Neuronal stem cell (in vitro differentiated cells): ENCODE measurements around the gene MAGEA4.

Experiments used
- DNase-seq: peaks from one replicate; pipeline ENCODE4 v3.0.0-alpha.2; 2013; ENCODE audit warnings: low spot score
- H2AFZ ChIP-seq: one replicate; pipeline ENCODE4 v1.6.1; 2013; ENCODE audit warnings: mild to moderate bottlenecking, low read length, inconsistent platforms
- H2AK5ac ChIP-seq: 2 replicates; pipeline ENCODE4 v1.6.1; 2013; ENCODE audit warnings: low read depth, mild to moderate bottlenecking, inconsistent platforms, low read length, moderate library complexity, mixed read lengths
- H2BK120ac ChIP-seq: 2 replicates; pipeline ENCODE4 v1.6.1; 2013; ENCODE audit warnings: low read depth, mild to moderate bottlenecking, inconsistent platforms, low read length, moderate library complexity, mixed read lengths
- H2BK12ac ChIP-seq: one replicate; pipeline ENCODE4 v1.6.1; 2013; ENCODE audit warnings: low read length, inconsistent platforms
- H2BK15ac ChIP-seq: 2 replicates; pipeline ENCODE4 v1.6.1; 2013; ENCODE audit warnings: mild to moderate bottlenecking, low read length, inconsistent platforms, mixed read lengths
- H2BK5ac ChIP-seq: one replicate; pipeline ENCODE4 v1.6.1; 2013; ENCODE audit warnings: inconsistent platforms, mild to moderate bottlenecking, low read length, moderate library complexity
- H3K14ac ChIP-seq: one replicate; pipeline ENCODE4 v1.6.1; 2013; ENCODE audit warnings: low read length, inconsistent platforms
- H3K18ac ChIP-seq: 2 replicates; pipeline ENCODE4 v1.6.1; 2013; ENCODE audit warnings: low read length, inconsistent platforms
- H3K23ac ChIP-seq: 2 replicates; pipeline ENCODE4 v1.6.1; 2013; ENCODE audit warnings: low read depth, mild to moderate bottlenecking, mixed read lengths, low read length, inconsistent platforms; ENCODE audit not compliant: poor library complexity
- H3K27ac ChIP-seq: replicated peaks from 3 replicates; pipeline ENCODE4 v1.5.1; 2013; ENCODE audit warnings: low read length, inconsistent platforms
- H3K27me3 ChIP-seq, 3 experiments: 2 replicates each; pipeline ENCODE4 v1.6.1; 2013; ENCODE audit warnings: low read length in 3 of 3, mild to moderate bottlenecking in 2 of 3, inconsistent platforms in 1 of 3, low read depth in 1 of 3, mixed read lengths in 1 of 3, moderate library complexity in 1 of 3; ENCODE audit not compliant: control insufficient read depth in 3 of 3, insufficient read depth in 3 of 3
- H3K36me3 ChIP-seq, 2 donors: replicated peaks in 1 of 2; 2 replicates each; pipeline ENCODE4 v1.6.1; 2013; ENCODE audit warnings: low read length in 2 of 2; ENCODE audit not compliant: control insufficient read depth in 2 of 2, insufficient read depth in 2 of 2
- H3K4ac ChIP-seq: 2 replicates; pipeline ENCODE4 v1.6.1; 2013; ENCODE audit warnings: inconsistent platforms, mild to moderate bottlenecking, low read length, moderate library complexity
- H3K4me1 ChIP-seq, 2 donors: 1 replicate in 1 of 2; 2 replicates in 1 of 2; pipeline ENCODE4 v1.6.1; 2013; ENCODE audit warnings: low read length in 2 of 2, low read depth in 1 of 2; ENCODE audit not compliant: control insufficient read depth in 2 of 2, insufficient read depth in 1 of 2
- H3K4me2 ChIP-seq: one replicate; pipeline ENCODE4 v1.6.1; 2013; ENCODE audit warnings: mild to moderate bottlenecking, low read length, inconsistent platforms; ENCODE audit not compliant: insufficient read depth, poor library complexity, severe bottlenecking
- H3K4me3 ChIP-seq, 2 donors: 2 replicates each; pipeline ENCODE4 v1.5.1; 2013; ENCODE audit warnings: low read length in 2 of 2, mild to moderate bottlenecking in 2 of 2, inconsistent platforms in 1 of 2, moderate library complexity in 1 of 2
- H3K79me1 ChIP-seq: one replicate; pipeline ENCODE4 v1.6.1; 2013; ENCODE audit warnings: low read depth, mild to moderate bottlenecking, inconsistent platforms, low read length, moderate library complexity
- H3K9ac ChIP-seq: one replicate; pipeline ENCODE4 v1.6.1; 2013; ENCODE audit warnings: mild to moderate bottlenecking, low read depth, low read length, inconsistent platforms; ENCODE audit not compliant: poor library complexity
- H3K9me3 ChIP-seq, 2 donors: replicated peaks in 1 of 2; 2 replicates each; pipeline versions ENCODE3 to v1.6.1; 2013; ENCODE audit warnings: low read length in 2 of 2, mild to moderate bottlenecking in 2 of 2, inconsistent platforms in 1 of 2, low read depth in 1 of 2, mixed read lengths in 1 of 2, moderate library complexity in 1 of 2; ENCODE audit not compliant: control insufficient read depth in 2 of 2, insufficient read depth in 1 of 2
- H4K8ac ChIP-seq: one replicate; pipeline ENCODE4 v1.6.1; 2013; ENCODE audit warnings: low read depth, mild to moderate bottlenecking, inconsistent platforms, low read length, moderate library complexity
- H4K91ac ChIP-seq: one replicate; pipeline ENCODE4 v1.6.1; 2013; ENCODE audit warnings: low read length, low read depth, mild to moderate bottlenecking, inconsistent platforms; ENCODE audit not compliant: poor library complexity
- WGBS, 2 donors: extraction: QIAGEN DNeasy Blood & Tissue Kit; methylation state at CpG; one replicate each; pipeline ENCODE4 v1.1.7; 2013; ENCODE audit warnings: missing lambda C conversion rate in 2 of 2, mixed read lengths in 1 of 2; ENCODE audit not compliant: insufficient read length in 2 of 2, insufficient replicate concordance in 1 of 2; ENCODE audit errors: extremely low coverage in 2 of 2; 5-methylcytosine and 5-hydroxymethylcytosine counted together

The MAGEA4 gene

GRCh38 chrX:151935358-151935757 lies 22.7 kb downstream of the MAGEA4 start:
- Histone ChIP-seq H2BK120ac (no peak overlapping the region), H2BK15ac (no peak overlapping the region), H3K4me2 (no peak overlapping the region), H3K4me3 (no peak overlapping the region), H2BK5ac (no peak overlapping the region), H3K4me1 (no peaks in the 10 kb centered on the region), H4K8ac (no peak overlapping the region), H3K9ac (no peak overlapping the region), H2AFZ (no peak overlapping the region), H4K91ac (no peak overlapping the region), H3K23ac (no peak overlapping the region), H2AK5ac (no peak overlapping the region), H3K36me3 (no peaks in the 10 kb centered on the region), H2BK12ac (no peak overlapping the region), H3K14ac (no peak overlapping the region), H3K18ac (no peak overlapping the region), H3K79me1 (no peaks in the 10 kb centered on the region), H3K9me3 (no peaks in the 10 kb centered on the region), H3K27ac (no peak overlapping the region), H3K27me3 (no peaks in the 10 kb centered on the region), H3K4ac (no peak overlapping the region)
- no CpG with 5 or more reads among the region's 1 CpG for WGBS, 2 donors
- no peak for DNase-seq

DNA sequence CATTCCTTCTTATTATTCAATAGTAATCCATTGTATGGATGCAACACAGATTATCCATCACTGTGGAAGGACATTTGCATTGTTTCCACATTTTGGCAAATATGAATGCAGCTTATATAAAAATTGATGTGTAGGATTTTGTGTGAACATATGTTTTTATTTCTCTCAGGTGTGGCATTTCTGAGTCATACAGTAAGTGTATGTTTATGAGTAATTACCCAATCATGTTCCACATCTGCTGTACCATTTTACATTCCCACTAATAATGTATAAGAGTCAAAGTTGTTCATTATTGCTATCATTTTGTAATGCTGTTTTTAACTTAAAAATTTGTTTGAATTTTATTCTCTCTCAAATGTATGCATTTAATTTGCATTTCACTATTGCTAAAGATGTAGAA lies 25.5 kb downstream of the MAGEA4 start:
- Histone ChIP-seq H4K91ac (no peak overlapping the region), H3K14ac (no peak overlapping the region), H2BK5ac (no peak overlapping the region), H3K4me3 (no peak overlapping the region), H3K36me3 (no peaks in the 10 kb centered on the region), H2AK5ac (no peak overlapping the region), H3K4me2 (no peak overlapping the region), H3K79me1 (no peaks in the 10 kb centered on the region), H2BK12ac (no peak overlapping the region), H3K4ac (no peak overlapping the region), H3K9ac (no peak overlapping the region), H3K18ac (no peak overlapping the region), H3K4me1 (no peaks in the 10 kb centered on the region), H4K8ac (no peak overlapping the region), H3K9me3 (no peaks in the 10 kb centered on the region), H2BK120ac (no peak overlapping the region), H3K23ac (no peak overlapping the region), H3K27me3 (no peaks in the 10 kb centered on the region), H3K27ac (no peak overlapping the region), H2AFZ (no peak overlapping the region), H2BK15ac (no peak overlapping the region)
- no peak for DNase-seq

GRCh38 chrX:151954730-151955129 lies 42.0 kb downstream of the MAGEA4 start:
- no peak overlapping the region for H2BK15ac ChIP-seq
- no peak overlapping the region for H3K4ac ChIP-seq
- H3K36me3 ChIP-seq, result no peaks in the 10 kb centered on the region
- no peaks in the 10 kb centered on the region for H3K79me1 ChIP-seq
- peak overlapping the region; percentile 11 for H3K4me2 ChIP-seq
- no peak overlapping the region for H4K8ac ChIP-seq
- no peak overlapping the region for H2BK5ac ChIP-seq
- no CpG with 5 or more reads among the region's 15 CpGs for WGBS, 2 donors
- no peaks in the 10 kb centered on the region for H3K4me1 ChIP-seq
- H3K27ac ChIP-seq, result no peak overlapping the region
- H3K9me3 ChIP-seq, result no peaks in the 10 kb centered on the region
- no peak overlapping the region for H3K4me3 ChIP-seq
- no peak overlapping the region for H2BK120ac ChIP-seq
- no peak overlapping the region for H3K18ac ChIP-seq
- H2AK5ac ChIP-seq, result no peak overlapping the region
- H3K27me3 ChIP-seq, result no peaks in the 10 kb centered on the region
- no peak overlapping the region for H3K9ac ChIP-seq
- H2BK12ac ChIP-seq, result no peak overlapping the region
- no peak overlapping the region for H2AFZ ChIP-seq
- no peak overlapping the region for H4K91ac ChIP-seq
- no peak overlapping the region for H3K14ac ChIP-seq
- no peak overlapping the region for H3K23ac ChIP-seq
- no peak for DNase-seq

DNA sequence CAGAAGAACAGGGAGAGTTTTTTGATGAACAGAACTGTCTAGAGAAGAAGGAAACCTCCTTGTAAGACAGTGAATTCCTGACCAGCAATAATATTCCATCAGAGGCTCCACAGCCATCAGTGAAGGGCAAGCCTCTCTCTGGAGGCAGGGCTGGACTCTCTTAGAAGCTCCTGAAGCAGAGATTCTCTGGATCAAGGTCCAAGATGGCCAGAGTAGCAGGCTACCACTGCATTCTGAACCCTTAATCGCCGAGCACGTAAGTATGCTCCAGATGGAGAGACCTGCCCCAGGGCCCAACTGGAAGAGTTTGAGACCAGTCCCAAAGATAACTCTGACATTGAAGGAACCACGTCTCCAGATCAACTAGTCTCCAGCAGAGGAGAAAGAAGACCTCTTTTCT lies 45.4 kb downstream of the MAGEA4 start:
- Histone ChIP-seq H3K4me1 (no peaks in the 10 kb centered on the region), H3K4ac (no peak overlapping the region), H3K36me3 (no peaks in the 10 kb centered on the region), H3K18ac (no peak overlapping the region), H2BK12ac (no peak overlapping the region), H3K23ac (no peak overlapping the region), H4K8ac (no peak overlapping the region), H3K9me3 (no peaks in the 10 kb centered on the region), H2BK5ac (no peak overlapping the region), H3K14ac (no peak overlapping the region), H2BK15ac (no peak overlapping the region), H3K4me3 (no peak overlapping the region), H3K27ac (no peak overlapping the region), H3K9ac (no peak overlapping the region), H2AK5ac (no peak overlapping the region), H3K4me2 (no peak overlapping the region), H2AFZ (no peak overlapping the region), H2BK120ac (no peak overlapping the region), H4K91ac (no peak overlapping the region), H3K27me3 (no peaks in the 10 kb centered on the region), H3K79me1 (no peaks in the 10 kb centered on the region)
- no CpG with 5 or more reads among the region's 4 CpGs for WGBS, 2 donors
- no peak for DNase-seq
